GM19452 (cell line): ENCODE results near the gene CCNQ.

Experiments
- ATAC-seq: cut with Tn5 transposase; IDR thresholded peaks from one replicate; pipeline ENCODE4 v1.9.1; 2021; ENCODE audit not compliant: unreplicated experiment

CCNQ gene

DNA sequence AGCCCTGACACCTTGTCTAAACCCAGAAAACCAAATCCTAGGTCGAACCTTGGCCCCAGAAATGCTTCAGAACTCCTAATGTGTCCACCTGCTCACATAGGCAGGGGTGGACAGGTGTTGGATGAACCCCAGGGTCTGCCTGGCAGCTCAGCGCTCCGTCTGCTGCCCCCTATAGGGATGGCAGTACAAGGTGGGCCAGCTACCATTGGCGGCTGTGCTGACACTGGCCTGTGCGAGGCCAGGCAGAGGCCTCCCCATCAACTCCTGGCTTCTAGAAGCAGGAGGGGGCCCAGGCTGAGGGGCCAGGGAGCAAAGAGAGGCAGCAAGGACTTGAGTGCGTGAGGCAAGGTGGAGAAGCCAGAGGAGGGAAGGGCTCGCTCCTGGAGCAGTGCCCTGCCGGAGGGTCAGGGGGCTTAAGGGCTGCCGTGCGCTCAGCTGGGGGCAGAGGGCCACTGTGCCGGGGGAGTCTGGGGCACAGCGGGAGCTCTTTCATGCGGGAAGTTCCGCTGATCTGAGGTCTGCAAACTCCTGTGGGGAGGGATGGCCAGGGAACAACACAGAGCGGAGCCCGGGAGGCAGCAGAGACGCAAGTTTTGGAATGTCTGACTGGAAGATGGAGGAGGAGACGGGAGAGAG lies 20.6 kb downstream of the CCNQ start:
- no peak for ATAC-seq

DNA sequence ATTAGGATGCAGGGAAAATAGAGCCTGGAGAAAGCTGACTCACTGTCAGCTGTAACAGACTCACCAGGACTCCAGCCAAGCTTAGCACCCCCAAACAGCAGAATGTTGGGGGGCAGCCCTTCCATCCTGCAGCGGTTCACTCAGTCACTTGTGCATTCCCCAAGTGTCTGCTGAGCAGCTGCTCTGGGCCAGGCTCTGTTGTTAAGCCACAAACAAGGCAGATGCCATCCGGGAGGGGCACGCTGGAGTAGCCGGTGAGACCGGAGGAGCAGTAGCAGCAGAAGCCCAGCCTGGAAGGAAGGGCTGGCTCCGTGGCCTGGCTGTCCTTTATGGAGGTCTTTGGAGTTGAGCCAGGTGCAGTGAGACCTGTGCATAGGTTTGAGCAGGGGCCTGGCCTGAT lies 22.0 kb downstream of the CCNQ start:
- no peak for ATAC-seq

GRCh38 chrX:153576239-153576870 lies 22.6 kb downstream of the CCNQ start:
- no peak for ATAC-seq

GRCh38 chrX:153573984-153574383 lies 25.0 kb downstream of the CCNQ start:
- no peak for ATAC-seq

GRCh38 chrX:153572601-153573000 lies 26.3 kb downstream of the CCNQ start:
- ATAC-seq, result no peak

DNA sequence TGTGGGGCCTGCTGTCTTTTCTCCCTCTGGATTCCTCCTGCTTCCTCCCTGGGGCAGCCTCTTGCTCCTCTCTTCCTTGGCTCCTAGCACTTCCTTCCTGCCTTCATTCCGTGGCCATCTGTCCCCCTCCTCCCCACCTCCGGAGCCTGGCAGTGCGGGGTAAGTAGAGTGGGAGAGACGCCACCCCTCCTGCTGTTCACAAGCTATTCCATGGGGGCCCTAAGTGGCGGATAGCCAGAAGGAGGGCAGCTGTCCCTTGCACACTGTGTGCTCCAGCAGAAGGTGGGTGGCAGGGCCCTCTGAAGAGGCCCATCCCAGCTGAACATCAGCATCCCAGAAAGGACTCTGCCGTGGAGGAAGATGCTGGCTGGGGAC lies 27.4 kb downstream of the CCNQ start:
- no peak for ATAC-seq

DNA sequence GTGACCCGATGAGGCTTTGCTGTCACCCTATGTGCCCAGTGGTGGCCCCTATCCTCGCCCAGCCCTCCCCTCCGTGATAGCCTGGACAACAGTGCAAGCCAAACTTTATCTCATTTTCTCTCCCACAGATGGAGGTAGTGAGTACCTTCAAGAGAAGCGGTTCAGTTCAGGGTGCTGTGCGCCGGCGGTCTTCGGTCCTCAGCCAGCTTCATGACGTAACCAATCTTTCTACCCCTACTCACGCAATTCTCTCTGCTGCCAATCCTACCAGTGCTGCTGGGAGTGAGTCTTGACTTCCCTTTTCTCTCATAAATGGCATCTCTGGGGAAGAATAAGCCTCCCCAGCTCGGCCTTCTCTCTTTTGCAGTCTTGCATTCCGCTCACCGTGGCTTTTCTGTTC lies 29.5 kb downstream of the CCNQ start:
- no peak for ATAC-seq

DNA sequence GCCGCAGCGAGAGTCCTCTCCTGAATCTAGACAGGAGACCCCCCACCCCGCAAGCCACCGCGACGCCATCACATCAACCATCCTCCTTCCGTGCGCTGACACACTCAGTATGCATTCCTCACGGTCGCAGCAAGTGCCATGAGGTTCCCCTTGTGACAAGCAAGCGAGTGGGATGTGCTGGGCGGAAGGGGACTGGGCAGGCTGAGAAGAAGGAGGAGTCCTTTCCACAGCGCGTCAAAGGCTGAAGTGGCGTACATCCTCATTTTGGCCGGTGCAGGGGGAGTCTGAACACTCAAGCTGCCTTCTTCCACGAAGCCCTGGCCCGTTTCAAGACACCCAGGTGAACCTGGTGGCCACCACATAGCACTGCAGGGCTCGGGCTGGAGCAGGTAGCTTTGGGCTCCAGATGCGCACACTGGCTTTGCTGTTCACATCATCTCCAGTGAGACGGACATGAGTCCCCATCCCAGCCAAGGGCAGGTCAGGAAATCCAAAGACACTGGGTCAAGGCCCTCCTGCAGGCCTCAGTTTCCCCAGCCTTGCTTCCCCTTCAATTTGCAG lies 30.4 kb downstream of the CCNQ start:
- ATAC-seq, result no peak

DNA sequence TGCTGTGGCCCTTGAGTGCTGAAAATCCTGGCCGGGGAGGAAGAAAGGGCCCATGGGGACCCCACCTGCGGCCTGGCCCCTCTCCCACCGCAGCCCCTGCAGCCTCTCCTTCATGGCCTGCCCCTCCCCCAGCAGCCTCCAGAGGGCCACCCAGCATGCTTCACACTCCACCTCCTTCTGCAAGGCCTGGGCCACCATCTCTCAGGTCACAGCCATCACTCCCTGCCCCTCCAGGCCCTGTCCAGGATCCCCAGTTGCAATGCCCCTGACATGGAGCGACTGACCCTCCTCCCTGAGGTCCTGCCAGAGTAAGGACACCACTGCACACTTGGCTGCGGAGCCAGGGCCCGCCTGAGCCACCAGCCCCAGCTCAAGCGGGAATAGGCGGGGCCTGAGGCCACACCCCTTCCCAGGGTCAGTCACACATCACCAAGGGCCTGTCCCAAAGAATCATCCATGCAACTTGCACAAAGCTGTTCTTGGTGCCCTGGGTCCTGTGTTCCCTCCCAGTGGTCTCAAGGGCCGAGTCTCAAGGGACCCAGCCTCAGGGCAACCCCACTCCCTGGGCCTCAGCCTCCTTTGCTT lies 32.9 kb downstream of the CCNQ start:
- ATAC-seq, result no peak

- ATAC-seq, result no peak
These were observed 34.8 kb downstream of the CCNQ start for GRCh38 chrX:153564047-153564606.

GRCh38 chrX:153562546-153562945 lies 36.4 kb downstream of the CCNQ start:
- ATAC-seq, result no peak

DNA sequence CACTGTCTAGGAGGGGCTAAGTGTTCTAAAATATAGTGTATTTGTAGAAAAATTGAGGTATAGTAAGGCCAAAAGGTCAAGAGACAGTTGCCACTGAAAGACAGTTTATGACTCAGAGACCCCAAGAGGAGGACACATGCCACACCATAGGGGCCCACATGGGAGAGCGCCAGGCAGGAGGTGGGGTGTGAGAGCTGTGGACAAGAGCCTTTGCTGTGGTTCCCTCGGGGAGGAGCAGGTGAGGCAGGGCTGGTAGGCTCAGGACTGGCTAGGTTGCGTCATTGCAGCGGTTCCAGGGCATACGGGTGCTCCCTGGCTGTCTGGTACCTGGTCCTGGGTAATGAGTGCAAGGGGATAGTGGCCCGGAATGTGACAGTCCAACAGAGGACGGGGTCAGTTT lies 37.6 kb downstream of the CCNQ start:
- no peak for ATAC-seq

DNA sequence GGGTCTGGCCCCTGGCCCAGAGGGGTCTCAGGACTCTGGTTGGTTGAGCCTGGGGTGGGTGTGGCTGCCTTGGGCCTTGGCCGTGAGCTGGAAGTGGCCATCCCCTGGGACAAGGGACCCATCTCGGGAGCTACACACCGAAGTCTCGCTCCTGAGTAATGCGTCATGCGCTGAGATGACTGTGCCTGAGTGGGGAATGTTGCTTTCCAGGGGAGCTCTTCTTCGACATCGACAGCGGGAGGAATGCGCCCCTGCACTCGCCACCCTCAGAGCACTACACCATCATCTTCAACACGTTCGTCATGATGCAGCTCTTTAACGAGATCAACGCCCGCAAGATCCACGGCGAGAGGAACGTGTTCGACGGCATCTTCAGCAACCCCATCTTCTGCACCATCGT lies 38.5 kb downstream of the CCNQ start:
- ATAC-seq, result no peak

- ATAC-seq, result no peak
These were observed 38.9 kb downstream of the CCNQ start for GRCh38 chrX:153560000-153560399.

DNA sequence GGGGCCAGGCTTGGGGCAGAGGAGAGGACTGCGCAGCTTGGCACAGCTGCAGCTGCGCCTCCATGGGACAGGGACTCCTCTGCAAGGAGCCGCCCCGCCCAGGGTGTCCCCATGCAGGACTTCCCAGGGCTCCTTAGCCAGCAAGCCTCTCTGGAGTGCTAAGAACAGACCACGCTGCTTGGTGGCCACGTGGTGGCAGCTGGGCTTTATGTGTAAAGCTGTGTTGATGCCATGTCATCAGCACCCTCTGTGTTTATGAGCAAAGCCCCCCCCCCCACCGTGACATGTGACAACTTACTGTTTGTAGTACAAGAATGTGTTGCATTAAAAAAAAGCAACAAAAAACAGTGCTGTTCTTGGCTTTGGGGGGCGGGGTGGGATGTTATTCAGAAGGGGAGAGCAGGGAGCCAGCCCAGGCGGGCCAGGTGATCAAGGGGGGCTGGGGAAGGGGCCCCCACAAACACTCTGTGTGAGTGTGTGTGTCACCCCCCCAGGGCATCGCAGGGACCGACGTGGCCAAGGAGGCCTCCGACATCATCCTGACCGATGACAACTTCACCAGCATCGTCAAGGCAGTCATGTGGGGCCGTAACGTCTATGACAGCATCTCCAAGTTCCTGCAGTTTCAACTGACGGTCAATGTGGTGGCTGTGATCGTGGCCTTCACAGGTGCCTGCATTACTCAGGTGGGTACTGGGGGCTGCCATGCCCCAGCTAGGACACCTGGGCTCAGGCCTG lies 41.2 kb downstream of the CCNQ start:
- no peak for ATAC-seq

DNA sequence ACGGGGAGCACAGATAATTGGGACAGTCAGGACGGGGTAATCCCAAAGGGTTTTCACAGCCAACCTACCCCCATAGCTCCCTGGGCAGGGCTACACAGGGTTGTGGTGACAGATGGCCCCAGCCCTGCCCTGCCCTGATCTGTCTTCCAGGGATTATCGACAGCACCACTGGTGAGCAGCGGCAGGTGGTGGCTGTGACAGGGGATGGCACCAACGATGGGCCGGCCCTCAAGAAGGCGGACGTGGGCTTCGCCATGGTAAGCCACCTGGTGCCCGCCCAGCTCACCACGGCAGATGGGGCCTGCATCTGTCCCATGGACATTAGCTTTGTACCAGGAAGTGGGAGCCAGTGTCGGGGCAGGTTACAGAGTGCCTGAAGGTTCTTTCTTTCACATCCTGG lies 42.2 kb downstream of the CCNQ start:
- ATAC-seq, result no peak

DNA sequence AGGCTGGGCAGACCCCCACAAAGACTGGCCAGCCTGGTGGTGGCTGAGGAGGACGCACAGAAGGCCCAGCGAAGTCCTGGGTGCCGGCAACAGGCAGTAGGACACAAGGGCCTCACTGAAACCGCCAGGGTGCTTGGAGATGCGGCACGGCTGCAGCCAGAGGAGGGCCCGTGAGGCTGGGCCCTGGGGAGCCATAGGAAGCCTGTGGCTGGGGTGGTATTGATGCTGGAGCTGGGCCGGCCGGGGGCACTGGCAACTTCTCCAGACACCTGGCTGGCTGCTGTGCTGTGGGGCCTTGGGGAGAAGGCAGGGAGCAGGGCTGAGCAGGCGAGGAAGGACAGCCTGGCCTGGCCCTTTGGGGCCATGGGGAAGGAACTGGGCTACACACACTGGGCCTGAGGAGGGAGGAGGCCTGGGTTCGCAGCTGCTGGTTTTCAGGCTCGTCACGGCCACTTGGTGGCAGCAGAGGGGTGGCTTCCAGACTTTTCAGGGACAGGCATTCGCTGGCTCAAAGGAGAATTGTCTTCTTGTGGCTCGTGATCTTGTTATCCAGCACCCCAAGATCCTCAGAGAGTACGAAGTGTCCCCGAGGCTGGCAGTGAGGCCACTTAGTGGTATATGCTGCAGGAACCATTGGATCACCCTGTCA lies 44.3 kb downstream of the CCNQ start:
- no peak for ATAC-seq

DNA sequence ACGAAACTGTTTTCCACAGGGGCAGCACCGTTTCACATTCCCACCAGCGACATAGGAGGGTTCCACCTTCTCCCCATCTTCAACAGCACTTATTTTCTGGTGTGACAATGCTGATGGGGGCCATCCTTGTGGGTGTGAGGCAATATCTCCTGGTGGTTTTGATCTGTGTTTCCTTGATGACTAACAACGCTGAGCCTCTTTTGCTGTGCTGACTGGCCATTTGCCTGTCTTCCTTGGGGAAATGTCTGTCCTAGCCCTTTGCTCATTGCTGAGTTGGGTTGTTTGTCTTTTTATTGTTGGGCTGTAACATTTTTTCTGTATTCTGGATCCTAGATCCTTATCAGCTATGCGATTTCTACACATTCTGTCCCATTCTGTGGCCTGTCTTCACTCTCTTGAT lies 47.8 kb downstream of the CCNQ start:
- ATAC-seq, result no peak

DNA sequence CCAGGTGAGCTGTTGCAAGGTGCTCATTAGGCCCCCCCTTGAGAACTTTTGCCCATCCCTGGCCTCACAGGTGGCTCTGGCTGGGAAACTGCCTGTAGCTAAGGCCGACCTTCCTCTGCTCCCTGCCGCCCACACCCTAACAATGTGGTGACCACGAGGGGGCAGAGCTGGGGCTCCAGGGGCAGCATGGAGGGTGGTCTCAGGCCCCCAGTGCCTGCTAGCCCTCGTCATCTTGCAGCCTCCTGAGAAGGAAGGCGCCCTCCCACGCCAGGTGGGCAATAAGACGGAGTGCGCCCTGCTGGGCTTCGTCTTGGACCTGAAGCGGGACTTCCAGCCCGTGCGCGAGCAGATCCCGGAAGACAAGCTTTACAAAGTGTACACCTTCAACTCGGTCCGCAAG lies 49.1 kb downstream of the CCNQ start:
- no peak for ATAC-seq

GRCh38 chrX:153549231-153549630 lies 49.7 kb downstream of the CCNQ start:
- no peak for ATAC-seq

GRCh38 chrX:153547195-153547594 lies 51.7 kb downstream of the CCNQ start:
- no peak for ATAC-seq
